HG02678 (cell line): ENCODE data around the gene GPSM3.
"Not testable (repeated sequence)": the region's sequence is repeated elsewhere in the genome, so short reads cannot be mapped to it uniquely, and the experiment has no call there.

Experiments
- ATAC-seq: cut with Tn5 transposase; IDR thresholded peaks from one replicate; pipeline ENCODE4 v1.9.1; 2021; ENCODE audit warnings: mild to moderate bottlenecking, moderate library complexity; ENCODE audit not compliant: unreplicated experiment

GPSM3 gene, protein sequence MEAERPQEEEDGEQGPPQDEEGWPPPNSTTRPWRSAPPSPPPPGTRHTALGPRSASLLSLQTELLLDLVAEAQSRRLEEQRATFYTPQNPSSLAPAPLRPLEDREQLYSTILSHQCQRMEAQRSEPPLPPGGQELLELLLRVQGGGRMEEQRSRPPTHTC

DNA sequence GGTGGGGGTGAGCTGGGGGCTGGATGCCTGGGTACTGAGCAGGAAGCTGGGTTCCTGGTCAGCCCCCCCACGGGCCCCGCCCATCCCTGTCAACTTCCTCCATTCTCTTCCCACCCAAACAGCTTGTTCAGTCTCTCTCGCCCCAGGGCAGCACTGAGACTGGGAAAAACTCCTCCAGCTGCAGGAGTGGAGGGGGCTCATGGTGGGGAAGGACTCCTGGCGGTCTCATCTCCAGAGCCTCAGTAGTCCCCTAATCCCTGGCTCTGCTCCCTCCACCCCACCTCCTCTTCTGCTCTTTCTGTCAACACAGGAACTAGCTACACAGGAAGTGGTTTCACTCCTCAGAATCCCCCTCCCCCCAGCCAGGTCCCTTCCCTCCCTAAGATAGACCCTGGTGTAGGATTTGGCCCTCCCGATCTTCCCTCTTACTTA is at the start of gene GPSM3:
Gene GPSM3 (minus strand): TSS at position 36 of the 432 bp plus-strand sequence. CDS start 130 bp downstream, outside the sequence.
- no peak for ATAC-seq

DNA sequence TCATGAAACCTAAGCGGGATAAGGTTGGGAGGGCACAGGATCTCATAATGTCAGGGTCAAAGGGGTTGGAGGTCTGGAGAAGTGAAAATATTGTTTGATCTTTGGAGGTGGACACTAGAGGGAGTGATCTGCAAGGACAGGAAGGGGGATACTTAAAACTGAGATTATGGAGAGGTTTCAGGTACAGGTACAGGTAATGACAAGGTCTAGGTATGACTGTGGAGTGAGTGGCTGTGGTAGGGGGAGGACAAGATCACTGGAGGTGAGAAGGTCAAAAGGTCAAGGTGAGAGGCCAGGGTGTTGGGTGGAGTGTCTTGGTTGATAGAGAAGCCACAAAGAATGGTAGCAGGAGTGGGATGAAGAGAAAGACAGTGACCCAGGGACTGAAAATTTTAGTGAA is 48.2 kb upstream of the GPSM3 start:
- ATAC-seq, result no peak

DNA sequence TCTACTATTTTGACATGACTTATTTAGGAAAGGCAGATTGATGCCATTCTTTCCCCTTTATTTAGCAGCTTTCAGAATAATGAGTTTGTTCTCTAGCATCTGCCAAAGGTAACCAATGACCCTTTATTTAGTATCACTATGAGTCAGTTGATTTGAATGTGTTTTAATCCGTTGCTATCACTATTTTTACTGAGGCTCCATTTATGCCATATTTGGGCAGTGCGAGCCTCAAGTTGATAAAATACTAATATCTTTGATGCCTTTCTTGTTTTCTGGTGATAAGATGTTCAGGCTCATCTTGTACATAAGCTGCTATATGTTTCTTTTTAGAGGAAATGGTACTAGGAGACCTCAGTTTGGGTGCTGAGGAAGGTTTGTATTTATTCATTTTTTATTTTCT is 47.0 kb upstream of the GPSM3 start:
- ATAC-seq, result no peak

DNA sequence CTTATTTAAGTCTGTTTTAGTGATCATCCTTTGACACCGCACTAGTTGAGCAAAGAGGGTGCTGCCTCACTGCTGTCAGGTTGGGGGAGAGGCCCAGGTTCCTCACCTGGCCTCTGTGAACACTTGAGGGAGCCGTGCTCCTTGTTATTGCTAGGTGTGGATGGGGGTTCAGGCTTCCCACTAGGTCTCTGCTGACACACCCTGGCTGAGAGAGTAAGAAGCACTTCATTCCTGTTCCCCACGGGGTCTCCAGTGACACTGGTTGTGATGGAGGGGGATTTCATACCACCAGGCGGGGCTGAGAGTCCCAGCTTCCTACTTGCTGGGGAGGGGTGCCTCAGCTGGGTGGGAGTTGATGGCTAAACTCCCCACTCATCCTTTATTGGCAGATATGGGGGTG is 42.5 kb upstream of the GPSM3 start:
- ATAC-seq, result no peak

DNA sequence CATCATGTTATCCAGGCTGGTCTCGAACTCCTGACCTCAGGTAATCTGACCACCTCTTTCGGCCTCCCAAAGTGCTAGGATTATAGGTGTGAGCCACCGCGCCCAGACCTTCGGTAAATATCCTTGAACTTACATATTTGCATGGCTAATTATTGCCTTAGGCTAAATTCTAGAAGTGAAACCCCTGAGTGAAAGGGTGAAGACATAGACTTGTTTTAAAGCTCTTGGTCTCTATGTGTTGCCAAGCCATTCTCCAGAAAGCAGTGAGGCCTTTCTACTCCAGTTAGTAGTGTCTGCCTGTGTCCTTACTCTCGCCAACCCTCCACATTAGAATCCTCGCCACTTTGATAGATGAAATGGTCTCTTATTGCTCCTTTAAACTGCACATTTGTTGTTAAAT is 34.0 kb upstream of the GPSM3 start:
- ATAC-seq, result no peak

DNA sequence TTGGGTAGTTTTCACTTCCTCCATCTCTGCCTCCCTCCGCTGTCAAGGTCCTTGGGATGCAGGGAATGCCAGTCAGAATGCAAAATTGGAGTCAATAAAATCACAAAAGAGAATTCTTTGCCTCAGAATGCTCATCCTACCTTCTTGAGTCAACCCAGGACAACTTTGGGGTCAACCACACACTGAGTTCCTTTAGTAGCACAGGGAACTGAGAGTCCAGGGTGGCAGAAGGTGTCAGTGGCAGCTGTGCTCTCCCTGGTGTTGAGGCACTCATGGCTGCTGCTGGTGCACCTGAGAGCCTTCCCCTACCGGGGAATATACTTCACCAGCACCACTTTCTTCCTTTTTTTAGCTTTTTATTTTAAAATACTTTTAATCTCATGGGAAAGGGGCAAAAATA is 32.3 kb upstream of the GPSM3 start:
- ATAC-seq, result peak; percentile 56

DNA sequence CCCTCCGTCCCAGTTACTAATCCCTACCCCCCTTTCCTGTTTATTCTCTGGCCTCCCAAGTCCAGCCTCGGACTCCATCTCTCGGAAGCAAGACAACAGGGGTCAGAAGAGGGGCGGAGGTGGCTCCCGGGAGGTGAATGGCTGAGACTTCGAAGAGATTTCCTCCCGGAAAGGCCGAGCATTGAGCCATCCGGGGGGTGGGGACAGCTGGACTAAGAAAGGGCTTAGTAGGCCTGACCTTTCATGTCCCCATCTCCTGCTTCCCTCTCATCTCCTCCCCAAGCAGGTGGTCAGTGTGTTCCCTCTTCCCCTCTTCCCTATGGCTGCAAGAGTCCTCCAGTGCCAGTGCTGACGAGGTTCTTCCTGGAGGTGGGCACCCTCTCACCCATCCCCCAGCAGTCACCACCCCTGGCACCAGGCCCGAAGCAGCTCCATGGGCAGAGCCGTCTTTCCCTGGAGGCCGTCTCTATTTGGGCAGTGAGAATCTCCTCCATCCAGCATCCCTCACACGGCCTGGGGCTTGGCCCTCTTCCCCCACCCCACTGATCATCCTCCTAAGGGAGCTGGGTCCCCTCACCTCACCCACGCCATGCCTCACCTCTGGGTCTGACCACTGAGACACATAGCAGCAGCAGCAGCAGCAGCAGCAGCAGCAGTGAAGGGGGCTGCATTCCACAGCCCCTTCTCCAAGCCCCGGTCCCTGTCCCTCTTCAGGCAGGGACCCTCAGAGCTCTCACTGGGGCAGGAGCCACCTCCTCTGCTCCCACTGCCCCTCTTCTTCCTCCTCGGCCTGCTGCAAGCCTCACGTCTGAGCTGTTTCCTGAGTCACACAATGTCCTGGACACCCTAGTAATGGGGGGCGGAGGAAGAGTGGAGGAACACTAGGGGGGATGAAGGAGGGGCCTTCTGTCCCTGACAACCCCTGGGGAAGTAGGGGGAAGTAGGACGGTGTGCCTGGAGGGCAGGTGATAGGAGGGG is 31.1 kb upstream of the GPSM3 start, which contains the start of gene NOTCH4:
Gene NOTCH4 (minus strand): TSS at position 810 of the 978 bp plus-strand sequence. CDS start 139 bp downstream, at position 671.
- no peak for ATAC-seq

DNA sequence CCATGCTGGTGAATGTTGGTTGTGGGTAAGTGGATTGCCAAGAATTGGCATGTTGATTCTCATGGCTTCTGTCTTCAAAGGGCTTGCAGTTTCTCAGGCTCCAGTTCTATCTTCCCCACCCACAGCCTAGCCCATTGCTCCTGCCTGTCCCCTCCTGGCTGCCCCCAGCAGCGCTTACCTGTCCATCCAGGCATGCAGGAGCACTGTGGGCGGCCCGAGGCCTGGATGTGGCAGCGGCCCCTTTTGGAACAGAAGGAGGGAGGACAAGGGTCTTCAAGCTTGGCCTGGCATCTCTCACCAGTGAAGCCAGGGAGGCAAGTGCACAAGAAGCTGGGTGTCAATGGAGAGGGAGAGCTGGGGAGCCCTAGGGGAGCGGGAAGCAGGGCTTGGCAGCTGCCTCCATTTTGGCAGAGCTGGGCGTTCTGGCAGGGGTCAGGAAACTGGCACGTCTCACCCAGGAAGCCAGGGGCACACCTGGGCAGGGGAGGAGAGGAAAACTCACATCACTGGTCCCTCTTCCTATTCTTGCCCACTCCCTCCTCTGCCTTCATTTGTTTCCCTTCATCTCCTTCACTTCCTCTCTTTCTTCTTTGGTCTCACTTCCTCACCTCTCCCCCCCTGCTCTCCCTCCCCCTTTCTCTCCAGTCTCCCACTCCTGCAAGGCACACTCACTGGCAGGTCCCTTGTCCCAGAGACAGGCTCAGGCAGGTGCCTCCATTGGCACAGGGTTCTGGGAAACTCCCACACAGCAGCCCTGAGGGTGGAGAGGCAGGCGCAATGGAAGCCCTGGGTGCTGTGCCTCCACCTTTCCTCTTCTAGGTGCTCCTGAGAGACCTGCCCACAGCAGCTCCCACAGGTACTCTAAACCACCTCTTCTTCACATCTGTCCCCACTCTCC is 30.1 kb upstream of the GPSM3 start:
- no peak for ATAC-seq

DNA sequence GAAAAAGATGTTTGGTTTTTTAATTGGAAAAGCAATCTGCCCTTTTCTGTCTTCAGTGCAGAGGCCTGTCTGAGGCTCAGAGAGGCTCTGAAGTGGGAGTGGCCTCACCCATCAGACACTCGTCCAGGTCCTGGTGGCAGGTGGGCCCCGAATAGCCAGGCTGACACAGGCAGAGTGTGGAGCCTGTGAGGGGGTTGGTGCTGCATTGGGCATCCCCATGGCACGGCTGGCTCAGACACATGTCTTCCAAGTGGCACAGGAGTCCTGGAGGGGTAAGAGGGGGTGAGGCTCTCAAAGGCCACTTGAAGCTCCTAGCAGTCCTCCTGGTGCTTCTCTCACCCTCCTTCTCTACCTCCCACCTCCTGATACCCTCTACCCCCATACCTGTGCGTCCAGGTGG is 27.6 kb upstream of the GPSM3 start:
- no peak for ATAC-seq

DNA sequence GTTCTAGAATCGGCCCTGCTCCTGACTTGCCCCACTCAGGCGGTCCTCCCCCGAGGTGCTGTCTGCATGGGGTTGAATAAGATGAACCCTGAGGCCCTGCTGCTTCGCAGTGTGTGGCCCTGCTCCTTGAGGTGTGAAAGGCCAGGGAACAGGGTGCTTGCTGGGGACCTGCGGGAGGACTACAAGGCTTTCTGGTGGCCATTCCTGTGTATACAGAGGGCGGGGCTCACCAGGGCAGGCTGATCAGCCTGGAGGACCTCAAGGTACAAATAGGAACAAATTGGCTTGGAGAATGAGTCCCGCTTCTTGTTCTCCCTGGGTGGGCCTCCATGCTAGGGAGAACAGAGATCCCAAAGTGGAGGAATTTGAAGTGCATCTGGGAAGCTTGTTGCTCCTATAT is 25.7 kb upstream of the GPSM3 start:
- ATAC-seq, result no peak

DNA sequence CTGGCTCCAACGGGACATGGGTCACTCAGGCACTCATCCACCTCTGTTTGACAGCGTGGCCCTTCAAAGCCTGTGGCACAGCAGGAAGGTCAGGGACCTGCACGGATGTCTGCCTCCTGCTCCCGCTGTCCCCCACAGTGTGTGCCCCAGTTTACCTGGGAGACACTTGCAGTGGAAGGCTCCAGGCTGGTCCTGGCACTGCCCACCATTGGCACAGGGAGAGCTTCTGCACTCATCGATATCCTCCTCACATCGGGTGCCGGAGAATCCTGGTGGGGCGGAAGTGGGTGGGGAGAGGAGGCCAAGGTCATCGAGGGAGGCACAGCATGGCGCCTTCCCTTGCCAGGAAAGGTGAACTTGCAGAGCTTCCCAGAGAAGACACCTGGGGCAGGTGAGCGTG is 24.6 kb upstream of the GPSM3 start:
- no peak for ATAC-seq

DNA sequence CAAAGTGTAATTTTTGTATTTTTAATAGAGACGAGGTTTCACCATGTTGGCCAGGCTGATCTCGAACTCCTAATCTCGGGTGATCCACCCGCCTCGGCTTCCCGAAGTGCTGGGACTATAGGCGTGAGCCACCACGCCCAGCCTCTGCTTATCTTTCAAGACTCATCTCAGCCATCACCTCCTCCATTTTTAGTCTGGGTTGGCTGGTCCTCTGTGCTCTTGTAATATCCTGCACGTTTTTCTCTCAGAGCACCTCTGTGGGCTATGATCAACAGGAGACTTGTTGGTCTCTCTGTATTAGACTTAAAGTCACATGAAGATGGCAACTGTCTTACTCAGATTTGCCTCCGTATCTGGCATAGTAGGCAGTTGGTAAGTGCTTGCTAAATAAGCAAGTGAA is 23.8 kb upstream of the GPSM3 start:
- no peak for ATAC-seq

DNA sequence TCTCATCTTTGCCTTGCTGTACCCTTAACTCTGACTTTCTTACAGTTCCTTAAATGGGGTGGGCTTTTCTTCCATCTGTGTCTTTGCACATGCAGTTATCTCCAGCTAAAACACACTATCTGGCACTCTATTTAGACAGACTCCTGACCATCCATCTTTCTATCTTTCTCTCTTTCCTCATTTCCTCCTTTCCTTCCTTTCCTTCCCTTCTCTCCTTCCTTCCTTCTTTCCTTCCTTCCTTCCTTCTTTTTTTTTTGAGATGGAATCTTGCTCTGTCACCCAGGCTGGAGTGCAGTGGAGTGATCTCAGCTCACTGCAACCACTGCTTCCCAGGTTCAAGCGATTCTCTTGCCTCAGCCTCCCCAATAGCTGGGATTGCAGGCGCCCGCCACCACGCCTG is 23.2 kb upstream of the GPSM3 start:
- ATAC-seq, result no peak

DNA sequence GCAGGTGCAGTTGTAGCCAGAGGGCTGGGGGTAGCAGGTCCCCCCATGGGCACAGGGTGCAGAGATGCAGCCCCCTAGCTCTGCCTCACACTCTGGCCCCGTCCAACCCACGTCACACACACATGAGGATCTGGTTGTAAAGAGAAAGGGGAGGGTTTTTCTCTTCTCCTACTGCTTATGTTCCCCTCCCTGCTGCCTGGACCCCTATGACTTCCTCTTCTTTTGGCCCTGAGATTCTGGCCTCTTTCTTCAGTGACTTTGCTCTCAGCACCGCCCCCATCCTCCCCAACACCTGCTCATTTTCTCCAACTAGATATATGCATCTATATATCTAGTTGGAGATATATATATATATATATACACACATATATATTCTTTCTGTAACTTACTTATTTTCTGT is 21.7 kb upstream of the GPSM3 start:
- no peak for ATAC-seq

DNA sequence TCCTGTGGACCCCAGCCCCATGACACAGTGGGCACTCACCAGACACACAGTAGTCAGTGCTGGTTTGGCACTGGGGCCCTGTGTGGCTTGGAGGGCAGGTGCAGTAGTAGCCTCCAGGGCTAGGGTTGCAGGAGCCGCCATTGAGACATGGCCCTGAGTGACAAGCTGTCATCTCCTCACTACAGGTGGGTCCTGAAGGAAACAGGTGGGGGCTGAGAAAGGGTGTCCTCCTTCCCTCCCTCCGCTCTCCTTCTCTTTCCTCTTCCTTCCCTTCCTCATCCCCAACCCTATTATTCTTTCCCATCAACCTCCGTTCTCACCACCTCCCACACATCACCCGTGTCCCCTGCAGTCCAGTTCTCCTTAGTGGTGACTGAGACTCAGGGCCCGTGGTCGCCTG is 21.2 kb upstream of the GPSM3 start:
- ATAC-seq, result no peak

DNA sequence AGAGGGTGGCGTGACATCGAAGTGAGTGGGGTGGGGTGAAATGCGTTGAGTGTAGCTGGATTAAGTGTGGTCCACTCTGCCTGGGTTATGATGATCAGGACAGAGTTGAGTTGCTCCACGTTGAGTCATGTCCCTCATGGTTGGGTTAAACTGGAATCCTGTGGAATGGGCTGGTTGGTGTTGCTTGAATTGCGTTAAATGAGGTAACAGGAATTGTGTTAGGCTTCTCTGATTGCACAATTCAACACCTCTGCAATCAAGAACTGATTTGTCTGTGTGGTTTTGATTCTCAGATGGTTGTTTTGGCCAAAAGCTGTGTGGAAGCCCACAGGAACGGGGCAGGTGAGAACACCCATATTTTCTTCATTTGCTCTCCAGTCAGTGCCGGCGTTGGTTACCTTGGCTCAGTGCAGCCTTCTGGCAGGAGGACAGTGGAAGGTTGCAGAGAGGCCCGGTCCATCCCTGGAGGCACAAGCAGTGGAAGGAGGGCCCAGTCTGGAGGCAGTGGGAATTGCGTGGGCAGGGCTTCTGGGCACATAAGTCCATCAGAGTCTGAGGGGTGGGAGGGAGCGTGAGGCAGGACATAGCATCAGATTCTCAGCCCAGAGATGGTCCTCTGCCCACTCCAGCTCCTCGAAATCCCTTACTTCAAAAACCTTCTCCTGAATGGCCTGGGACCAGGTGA is 19.8 kb upstream of the GPSM3 start:
- no peak for ATAC-seq

DNA sequence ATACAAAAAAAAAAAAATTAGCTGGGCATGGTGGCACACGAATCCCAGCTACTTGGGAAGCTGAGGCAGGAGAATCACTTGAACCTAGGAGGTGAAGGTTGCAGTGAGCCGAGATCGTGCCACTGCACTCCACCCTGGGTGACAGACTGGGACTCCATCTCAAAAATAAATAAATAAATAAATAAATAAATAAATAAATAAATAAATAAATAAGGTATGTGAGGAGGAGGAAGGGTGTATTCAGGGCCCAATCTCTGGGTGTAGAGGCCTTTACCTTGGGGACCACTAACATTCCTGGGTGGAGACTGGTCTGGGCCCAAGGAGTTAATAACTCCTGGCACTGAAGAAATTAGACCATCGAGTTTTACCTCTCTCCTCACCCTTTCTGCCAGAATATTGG is 19.0 kb upstream of the GPSM3 start:
- ATAC-seq, result not testable (repeated sequence)

DNA sequence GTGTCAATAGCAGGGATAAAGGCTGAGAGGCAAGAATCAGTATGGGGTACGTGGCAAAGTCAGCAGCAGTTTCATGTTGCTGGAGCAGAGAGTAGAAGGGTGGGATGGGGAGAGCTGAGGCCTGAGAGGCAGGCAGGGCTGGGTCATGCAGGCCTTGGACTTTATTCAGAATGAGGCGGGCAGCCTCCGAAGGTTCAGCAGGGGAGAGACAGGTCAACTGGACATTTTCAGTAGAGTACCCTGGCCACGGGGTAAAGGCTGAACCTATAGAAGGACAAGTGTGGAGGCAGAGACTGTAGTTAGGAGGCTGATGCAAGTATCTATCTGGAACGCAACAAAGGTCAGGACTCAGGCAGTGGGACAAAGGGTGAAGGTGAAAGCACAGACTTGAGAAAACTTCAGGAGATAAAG is 17.8 kb upstream of the GPSM3 start:
- no peak for ATAC-seq

DNA sequence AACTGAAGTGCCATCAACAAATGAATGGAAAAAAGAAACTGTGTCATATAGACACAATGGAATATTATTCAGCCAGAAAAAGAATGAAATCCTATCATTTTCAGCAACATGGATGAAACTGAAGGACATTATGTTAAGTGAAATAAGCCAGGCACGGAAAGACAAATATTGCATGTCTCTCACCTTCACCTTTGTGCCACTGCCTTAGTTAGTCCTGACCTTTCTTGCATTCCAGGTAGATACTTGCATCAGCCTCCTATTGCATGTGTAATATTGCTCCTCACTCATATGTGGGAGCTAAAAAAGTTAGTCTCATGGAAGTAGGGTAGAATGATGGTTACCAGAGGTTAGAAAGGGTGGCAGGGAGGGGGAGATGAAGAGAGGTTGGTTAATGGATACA is 16.6 kb upstream of the GPSM3 start:
- ATAC-seq, result no peak

DNA sequence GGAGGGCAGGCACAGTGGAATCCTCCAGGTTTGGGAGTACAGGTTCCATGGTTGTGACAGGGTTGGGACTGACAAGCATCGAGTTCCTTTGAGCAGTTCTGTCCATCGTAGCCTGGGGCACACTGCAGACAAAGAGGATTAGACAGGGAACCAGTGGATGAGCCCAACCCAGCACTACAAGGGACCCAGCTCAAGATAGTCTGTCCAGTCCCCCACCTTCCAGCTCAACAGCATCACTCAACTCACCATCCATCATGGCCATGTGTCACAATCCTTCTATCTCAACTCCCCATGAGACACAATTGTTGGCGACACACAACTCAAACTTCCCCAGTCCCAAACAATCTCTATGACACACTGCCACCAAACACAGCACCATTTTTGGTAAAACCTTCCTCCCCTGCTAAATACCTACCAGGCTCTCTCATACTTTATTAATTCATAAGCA is 11.8 kb upstream of the GPSM3 start:
- ATAC-seq, result no peak
